Cardiac muscle cell (in vitro differentiated cells and primary cell): ENCODE data around the gene FGD4. TPM values are rescaled to one million over a fixed set of nuclear protein-coding genes. Genes with fewer than 3 reads are reported as not detected.

Source experiments
- DNase-seq, 2 donors: peaks; one replicate each; pipeline versions ENCODE4 v3.0.0 to v3.0.0-alpha.2; 2010 to 2017; ENCODE audit warnings: low read depth in 1 of 2, low spot score in 1 of 2
- H3K27ac ChIP-seq: fragments of 200-600 bp; sonication (generic); 2 replicates; pipeline ENCODE4 v1.5.1; 2016
- H3K27me3 ChIP-seq: fragments of 200-600 bp; sonication (generic); 2 replicates; pipeline ENCODE4 v1.6.0; 2016; ENCODE audit warnings: control low read depth
- H3K36me3 ChIP-seq: fragments of 200-600 bp; sonication (generic); 2 replicates; pipeline ENCODE4 v1.5.1; 2016; ENCODE audit warnings: control low read depth
- H3K4me1 ChIP-seq: fragments of 200-600 bp; sonication (generic); 2 replicates; pipeline ENCODE4 v1.8.1; 2017; ENCODE audit warnings: low read depth, mild to moderate bottlenecking, mixed run types
- H3K4me3 ChIP-seq: fragments of 200-600 bp; sonication (generic); 2 replicates; pipeline ENCODE4 v1.5.1; 2016; ENCODE audit warnings: mild to moderate bottlenecking
- H3K9me3 ChIP-seq: fragments of 200-600 bp; sonication (generic); 2 replicates; pipeline ENCODE4 v1.5.1; 2017; ENCODE audit warnings: low read depth, mild to moderate bottlenecking, control low read depth
- polyA plus RNA-seq: library from polyadenylated mRNA; unstranded; fragments of >200 nt; fragmentation: Nextera tagmentation; extraction: Ambion mirVana; gene quantifications from 2 replicates; pipeline ENCODE4 v1.2.1, GENCODE V29; 2016
- total RNA-seq: library from RNA; depleted of rRNA; stranded (reverse); fragments of >200 nt; gene quantifications from 2 replicates; pipeline ENCODE4 v1.2.3, GENCODE V29; 2016
- TF ChIP-seq, protein P1 (sequence below): IDR thresholded peaks from 2 replicates; pipeline ENCODE4 v1.5.1; 2012; ENCODE audit warnings: low read depth, mild to moderate bottlenecking, low read length

FGD4 gene
- total and polyA plus RNA-seq, 2 experiments from 2014 or later = 2.5 to 7.3 TPM

DNA sequence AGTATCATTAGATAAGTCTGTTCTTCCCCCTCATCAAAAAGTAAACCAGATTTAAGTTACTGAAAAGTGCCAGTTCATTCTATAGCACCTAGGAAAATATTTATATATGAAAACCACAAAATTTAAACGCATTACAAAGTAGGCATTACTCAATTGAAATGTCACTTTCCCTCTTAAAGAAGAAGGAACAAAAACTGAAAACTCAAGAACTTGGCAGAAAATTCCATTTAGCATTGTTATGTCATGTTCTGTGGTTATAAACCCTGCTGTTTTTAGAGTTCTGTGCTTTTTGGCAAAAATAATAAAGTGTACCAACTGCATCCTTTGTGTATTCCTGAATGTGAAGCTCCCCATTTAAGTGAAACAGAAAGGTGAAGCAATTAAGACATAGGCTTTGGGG lies 3.6 kb downstream of the FGD4 start:
- DNase-seq = no peak
- no peaks in the 10 kb centered on the region for H3K4me1 ChIP-seq
- no peaks in the 10 kb centered on the region for H3K9me3 ChIP-seq
- H3K4me3 ChIP-seq = no peak overlapping the region
- no peaks in the 10 kb centered on the region for H3K36me3 ChIP-seq
- no peak overlapping the region for H3K27ac ChIP-seq
- peaks cover 14% of the 10 kb centered on the region for H3K27me3 ChIP-seq
- TF ChIP-seq, protein P1, sequence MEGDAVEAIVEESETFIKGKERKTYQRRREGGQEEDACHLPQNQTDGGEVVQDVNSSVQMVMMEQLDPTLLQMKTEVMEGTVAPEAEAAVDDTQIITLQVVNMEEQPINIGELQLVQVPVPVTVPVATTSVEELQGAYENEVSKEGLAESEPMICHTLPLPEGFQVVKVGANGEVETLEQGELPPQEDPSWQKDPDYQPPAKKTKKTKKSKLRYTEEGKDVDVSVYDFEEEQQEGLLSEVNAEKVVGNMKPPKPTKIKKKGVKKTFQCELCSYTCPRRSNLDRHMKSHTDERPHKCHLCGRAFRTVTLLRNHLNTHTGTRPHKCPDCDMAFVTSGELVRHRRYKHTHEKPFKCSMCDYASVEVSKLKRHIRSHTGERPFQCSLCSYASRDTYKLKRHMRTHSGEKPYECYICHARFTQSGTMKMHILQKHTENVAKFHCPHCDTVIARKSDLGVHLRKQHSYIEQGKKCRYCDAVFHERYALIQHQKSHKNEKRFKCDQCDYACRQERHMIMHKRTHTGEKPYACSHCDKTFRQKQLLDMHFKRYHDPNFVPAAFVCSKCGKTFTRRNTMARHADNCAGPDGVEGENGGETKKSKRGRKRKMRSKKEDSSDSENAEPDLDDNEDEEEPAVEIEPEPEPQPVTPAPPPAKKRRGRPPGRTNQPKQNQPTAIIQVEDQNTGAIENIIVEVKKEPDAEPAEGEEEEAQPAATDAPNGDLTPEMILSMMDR = no peak

DNA sequence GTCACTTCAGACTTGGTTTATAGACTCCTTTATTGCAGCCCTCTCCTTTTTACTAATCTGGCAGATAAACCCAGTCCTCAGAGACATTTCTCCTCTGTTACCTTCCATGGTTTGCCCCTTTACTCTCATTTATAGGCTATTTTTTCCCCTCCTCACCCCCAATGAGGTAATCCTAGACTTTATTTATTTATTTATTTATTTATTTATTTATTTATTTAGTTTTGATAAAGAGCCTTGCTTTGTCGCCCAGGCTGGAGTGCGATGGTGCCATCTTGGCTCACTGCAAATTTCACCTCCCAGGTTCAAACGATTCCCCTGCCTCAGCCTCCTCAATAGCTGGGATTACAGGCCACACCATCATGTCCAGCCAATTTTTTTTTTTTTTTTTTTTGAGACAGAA lies 8.4 kb downstream of the FGD4 start:
- DNase-seq = no peak
- H3K4me1 ChIP-seq = no peaks in the 10 kb centered on the region
- H3K9me3 ChIP-seq = no peaks in the 10 kb centered on the region
- no peak overlapping the region for H3K27ac ChIP-seq
- no peaks in the 10 kb centered on the region for H3K27me3 ChIP-seq
- H3K36me3 ChIP-seq = no peaks in the 10 kb centered on the region
- no peak overlapping the region for H3K4me3 ChIP-seq
- TF ChIP-seq, protein P1 = no peak

DNA sequence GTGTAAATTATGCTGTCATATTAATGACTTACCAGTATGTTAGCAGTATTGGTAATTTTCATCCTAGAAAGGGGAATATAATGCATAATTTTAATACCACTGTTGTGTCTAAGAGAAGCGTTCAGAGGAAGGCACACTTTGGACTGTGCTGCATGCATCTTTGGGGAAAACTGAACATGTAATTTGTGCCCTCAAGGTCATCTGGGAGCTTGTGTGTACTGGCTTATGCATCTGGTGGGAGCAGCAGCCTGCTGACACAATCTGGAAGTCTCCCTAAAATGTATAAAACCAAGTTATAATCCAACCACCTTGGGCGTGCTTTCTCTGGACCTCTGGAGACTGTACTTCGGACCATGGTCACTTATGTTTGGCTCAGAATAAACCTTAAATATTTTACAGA lies 14.1 kb downstream of the FGD4 start:
- Histone ChIP-seq H3K36me3 (no peaks in the 10 kb centered on the region), H3K4me3 (no peak overlapping the region), H3K9me3 (no peaks in the 10 kb centered on the region), H3K27me3 (no peaks in the 10 kb centered on the region), H3K27ac (peak overlapping the region; percentile 43), H3K4me1 (no peaks in the 10 kb centered on the region)
- no peak for DNase-seq
- TF ChIP-seq, protein P1 = no peak

DNA sequence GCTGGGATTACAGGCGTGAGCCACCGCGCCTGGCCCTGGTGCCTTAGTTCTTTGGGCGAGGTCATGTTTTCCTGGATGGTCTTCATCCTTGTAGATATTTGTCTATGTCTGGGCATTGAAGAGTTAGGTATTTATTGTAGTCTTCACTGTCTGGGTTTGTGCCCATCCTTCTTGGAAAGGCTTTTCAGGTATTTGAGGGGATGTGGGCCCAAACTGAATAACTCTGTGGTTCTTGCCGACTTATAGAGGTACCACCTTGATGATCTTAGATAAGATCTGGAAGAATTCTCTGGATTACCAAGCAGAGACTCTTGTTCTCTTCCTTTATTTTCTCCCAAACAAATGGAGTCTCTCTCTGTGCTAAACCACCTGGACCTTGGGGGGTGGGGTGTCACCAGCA lies 18.9 kb downstream of the FGD4 start:
- Histone ChIP-seq H3K9me3 (no peaks in the 10 kb centered on the region), H3K27ac (no peak overlapping the region), H3K4me3 (no peak overlapping the region), H3K27me3 (no peaks in the 10 kb centered on the region), H3K36me3 (no peaks in the 10 kb centered on the region), H3K4me1 (peaks cover 5% of the 10 kb centered on the region)
- TF ChIP-seq, protein P1 = no peak
- no peak for DNase-seq

DNA sequence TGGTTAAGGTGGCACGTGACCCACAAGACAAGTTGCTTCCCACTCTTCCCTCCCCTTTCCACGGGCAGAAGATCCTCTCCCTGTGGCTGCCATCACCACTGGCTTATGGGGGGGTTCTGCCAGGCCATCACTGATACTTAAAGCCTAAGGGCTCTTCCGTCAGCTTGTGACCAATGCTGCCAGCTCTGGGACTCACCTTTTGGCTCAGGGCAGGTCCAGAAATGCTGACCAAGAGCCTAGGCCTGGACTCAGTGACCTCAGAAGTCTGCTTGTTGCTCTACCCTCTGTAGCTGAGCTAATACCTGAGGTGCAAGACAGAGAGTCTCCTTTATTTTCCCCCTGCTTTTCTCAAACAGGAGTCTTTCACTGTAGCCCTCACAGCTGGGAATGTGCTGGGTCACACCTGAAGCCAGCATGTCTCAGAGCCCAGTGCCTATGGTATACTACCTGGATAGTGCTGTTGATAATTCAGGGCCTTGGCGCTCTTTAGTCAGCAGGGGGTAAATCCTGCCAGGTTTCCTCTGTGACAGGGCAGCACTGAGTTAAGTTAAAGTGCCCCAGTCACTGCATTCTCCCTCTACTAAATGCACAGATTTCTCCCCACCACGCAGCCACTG lies 19.7 kb downstream of the FGD4 start:
- TF ChIP-seq, protein P1 = no peak
- H3K9me3 ChIP-seq = no peaks in the 10 kb centered on the region
- peaks cover 5% of the 10 kb centered on the region for H3K4me1 ChIP-seq
- peak overlapping the region; percentile 49 for H3K27ac ChIP-seq
- H3K4me3 ChIP-seq = no peak overlapping the region
- H3K27me3 ChIP-seq = no peaks in the 10 kb centered on the region
- no peaks in the 10 kb centered on the region for H3K36me3 ChIP-seq
- DNase-seq = no peak
